ENCODE measurements around the gene DST.

GRCh38 chr6:56687551-56687950 lies 44.9 kb upstream of the DST start:
- no peak for TF ChIP-seq CTCF (IDR thresholded peaks at IDR 0.05)
- TF ChIP-seq POLR2A (IDR thresholded peaks at IDR 0.05) = no peak
- TF ChIP-seq EP300 (IDR thresholded peaks at IDR 0.05) = no peak

Measured in tibial nerve (tissue), 4 donors.